Smooth muscle cell of the brain vasculature (primary cell): ENCODE measurements around the gene CD300LF.

ENCODE experiments used
- DNase-seq: peaks from one replicate; pipeline ENCODE4 v3.0.0-alpha.2; 2012; ENCODE audit warnings: low read depth, low spot score

Gene CD300LF

DNA sequence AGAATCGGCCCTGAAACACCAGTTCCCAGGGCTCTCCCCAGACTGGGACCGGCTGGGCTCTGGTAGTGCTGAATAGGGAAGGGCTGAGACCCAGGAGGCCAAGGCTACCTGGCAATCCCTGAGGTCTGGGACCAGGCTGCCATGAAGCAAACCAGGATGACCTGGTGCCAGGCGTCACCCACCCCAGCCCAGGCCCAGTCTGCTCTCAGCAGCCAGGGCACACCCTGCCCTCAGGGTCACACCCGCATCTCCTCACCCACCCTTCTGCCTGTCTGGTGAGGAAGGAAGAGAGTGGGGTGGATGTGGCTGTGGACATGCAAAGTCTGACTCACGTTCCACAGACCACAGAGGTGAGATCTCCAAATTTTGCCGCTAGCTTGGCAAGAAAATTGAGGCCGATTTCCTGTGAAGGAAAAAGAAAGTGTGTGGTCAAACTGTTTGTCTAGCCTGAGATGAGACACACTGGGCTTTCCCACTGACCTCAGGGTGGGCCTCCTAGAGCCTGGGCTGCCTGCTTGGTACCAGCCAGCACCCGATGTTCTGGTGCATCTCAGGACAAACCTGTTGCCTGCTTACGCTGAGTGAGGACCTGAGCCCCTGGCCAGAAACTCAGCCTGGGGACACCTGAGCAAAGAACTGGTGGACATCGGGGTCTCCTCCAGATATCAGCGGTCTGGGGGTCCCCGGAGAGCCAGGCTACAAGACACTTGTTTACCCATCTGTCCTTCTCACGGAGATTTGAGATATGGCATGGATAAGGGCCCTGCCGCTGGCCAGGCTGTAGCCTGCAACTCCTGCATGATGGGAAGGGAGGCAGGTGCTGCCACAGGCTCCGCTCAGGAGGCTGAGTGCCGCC, 18.0 kb upstream of the CD300LF start:
- no peak for DNase-seq

DNA sequence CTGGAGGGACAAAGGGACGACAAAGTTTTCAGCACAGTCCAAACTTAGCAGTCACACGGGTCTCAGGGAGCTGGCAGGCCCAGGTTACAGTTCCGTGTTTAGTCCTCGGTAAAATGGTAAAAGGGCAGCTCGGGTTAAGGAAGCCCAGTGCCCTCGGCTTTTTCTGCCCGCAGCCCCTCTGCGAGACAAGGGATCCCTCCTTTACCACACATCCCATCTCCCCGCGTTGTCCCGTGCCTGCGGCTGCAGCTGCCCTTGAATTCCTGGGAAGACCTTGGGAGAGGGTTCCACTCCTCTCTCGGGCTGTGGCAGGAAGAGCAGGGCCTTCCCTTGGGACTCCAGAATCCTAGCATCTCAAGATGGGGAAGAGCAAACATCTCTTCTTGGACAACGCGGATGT, 17.1 kb upstream of the CD300LF start:
- DNase-seq: no peak

DNA sequence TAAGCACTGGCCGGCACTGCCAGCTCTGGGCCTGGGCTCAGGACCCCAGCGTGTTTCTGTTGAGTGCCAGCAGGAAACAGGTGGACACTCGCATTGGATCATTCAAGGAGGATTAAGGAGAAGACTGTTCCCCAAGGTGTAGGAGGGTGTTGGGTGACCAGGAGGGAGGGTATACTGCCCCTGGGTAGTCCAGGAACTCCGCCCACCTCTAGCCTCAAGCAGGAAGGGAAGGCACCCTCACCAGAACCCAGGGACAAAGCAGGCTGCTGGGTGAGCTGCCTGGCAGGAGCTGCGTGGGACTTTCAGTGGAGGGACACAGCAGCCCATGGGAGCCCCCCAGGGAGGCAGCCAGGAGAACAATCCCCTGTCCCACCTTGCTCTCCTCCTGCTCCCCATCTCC, 16.6 kb upstream of the CD300LF start:
- no peak for DNase-seq

DNA sequence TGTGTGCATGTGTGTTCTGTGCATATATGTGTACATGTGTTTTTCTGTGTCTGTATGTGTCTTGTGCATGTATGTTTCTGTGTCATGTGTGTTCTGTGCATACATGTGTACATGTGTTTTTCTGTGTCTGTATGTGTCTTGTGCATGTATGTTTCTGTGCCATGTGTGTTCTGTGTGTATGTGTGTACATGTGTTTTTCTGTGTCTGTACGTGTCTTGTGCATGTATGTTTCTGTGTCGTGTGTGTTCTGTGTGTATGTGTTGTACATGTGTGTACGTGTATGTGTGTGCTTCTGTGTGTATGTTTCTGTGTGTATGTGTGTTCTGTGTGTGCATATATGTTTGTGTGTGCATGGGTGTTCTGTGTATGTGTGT, 16.0 kb upstream of the CD300LF start:
- DNase-seq: no peak

DNA sequence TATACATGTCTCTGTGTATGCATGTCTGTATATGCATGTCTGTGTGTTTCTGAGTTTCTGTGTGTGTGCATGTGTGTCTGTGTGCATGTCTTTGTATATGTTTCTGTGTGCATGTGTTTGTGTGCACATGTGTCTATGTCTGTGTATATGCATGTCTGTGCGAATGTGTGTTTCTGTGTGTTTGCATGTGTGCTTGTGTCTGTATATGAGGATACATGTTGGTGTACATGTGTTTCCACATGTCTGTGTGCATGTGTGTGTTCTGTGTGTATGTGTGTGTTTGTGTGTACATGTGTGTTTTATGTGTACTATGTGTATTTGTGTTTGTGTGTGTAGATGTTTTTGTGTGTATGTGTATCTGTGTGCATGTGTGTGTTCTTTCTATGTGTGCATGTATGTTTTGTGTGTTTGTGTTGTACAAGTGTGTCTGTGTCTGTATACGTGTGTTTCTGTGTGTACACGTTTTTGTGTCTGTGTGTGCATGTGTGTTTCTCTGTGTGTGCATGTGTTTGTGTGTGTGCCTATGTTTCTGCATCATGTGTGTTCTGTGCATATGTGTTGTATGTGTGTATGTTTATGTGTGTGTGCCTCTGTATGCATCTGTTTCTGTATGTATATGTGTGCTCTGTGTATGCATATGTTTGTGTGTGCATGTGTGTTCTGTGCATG, 15.4 kb upstream of the CD300LF start:
- no peak for DNase-seq

DNA sequence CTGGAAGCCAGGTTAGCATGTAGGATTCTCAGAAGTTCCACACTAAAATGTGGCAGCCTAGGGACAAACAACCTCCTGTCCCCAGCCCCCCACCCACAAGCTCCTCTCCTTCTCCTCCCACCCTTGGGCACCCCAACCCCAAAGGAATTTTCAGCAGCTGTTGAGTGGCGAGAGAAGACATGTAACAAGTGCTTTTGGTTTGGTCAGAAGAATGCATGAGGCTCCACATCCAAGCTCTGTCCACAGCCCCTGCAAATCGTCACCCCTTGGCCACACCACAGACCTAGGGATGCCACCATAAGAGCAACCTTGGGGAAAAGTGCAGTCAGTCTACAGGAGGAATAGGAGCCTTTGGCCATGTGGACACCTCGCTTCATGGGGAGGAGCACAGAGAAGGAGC, 12.4 kb upstream of the CD300LF start:
- no peak for DNase-seq

DNA sequence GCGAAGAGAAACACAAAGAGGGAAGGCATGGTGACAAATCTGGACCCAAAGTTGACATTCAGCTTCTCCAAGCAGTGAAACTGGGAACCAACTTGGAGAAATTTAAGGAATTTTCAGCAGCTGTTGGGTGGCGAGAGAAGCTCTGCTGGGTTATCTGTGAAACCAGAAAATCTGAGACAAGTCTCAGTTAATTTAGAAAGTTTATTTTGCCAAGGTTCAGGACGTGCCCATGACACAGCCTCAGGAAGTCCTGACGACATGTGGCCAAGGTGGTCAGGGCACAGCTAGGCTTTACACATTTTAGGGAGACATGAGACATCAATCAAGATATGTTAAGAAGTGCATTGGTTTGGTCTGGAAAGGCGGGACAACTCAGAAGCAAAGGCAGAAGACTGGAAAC, 11.2 kb upstream of the CD300LF start:
- DNase-seq: no peak

DNA sequence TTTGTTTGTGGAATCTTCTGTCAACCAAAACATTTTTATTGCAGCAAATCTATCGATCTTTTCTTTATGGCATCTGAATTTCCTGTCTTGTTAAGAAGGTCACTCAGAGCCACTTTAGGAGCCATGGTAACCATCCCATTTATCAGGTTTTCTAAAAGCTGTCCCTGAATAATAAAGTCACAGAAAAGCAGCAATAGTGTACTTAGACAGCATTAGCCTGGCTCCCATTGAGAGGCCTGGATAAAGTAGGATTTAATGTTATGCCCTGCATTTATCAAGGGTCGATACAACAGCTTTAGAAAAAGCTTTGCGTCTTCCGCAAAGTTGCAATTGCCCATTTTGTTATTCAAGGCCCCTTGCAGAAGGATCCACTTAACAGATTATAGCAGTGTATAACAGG, 10.1 kb upstream of the CD300LF start:
- DNase-seq: no peak

DNA sequence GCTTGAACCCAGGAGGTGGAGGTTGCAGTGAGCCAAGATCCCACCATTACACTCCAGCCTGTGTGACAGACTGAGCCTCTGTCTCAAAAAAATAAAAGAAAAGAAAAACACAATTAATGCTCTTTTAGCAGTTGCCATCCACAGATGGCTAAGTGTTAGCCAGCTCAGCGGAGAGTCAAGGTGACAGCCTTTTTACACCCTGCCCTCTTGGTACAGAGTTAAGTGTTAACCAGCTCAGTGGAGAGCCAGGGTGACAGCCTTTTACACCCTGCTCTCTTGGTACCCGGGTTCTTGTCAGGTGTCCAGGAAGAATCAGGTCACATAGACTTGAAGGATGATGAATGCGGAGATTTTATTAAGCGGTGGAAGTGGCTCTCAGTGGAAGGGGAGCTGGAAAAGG, 7.8 kb upstream of the CD300LF start:
- no peak for DNase-seq

DNA sequence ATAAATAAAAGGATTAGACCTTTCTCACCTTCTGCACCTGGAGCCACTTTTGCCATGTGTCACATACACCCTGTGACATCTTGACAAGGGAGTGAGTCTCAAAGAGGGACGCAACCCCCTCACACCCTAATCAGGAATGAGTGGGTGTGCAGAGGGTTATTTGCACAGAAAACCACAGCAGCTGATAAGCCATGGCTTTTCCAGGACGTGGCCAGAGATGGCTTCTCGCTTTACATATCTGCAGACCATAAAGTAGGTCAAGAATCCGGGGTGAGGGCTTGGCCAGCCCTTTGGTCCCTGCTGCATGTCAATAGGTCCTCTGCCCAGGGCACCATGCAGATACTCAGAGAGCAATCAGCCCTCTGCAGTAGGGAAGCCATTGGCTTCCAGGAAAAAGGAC, 2.4 kb upstream of the CD300LF start:
- no peak for DNase-seq

DNA sequence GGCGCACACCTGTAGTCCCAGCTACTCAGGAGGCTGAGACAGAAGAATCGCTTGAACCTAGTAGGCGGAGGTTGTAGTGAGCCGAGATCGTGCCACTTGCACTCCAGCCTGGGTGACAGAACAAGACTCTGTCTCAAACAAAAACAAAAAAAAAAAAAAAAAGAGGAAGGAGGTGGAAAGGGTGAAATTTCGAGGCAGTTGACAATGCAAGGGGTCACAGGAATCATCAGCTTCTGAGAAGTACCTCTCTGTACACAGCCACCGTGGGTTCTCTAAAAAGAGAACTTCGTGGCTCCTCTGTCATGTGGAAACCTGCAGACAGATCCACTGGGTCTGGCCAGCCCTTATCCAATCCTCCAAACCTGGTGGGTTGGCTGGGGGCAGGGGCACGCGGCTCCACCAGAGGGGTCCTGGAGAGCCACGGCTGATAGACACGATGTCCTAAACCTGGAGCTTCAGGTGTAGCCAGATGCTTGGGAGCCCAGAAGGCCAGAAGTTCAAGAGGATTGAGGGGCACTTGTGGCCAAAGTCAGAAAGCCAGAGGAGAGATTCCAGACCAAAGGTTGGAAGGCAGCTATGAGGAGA, 540 bp upstream of the CD300LF start:
- no peak for DNase-seq

DNA sequence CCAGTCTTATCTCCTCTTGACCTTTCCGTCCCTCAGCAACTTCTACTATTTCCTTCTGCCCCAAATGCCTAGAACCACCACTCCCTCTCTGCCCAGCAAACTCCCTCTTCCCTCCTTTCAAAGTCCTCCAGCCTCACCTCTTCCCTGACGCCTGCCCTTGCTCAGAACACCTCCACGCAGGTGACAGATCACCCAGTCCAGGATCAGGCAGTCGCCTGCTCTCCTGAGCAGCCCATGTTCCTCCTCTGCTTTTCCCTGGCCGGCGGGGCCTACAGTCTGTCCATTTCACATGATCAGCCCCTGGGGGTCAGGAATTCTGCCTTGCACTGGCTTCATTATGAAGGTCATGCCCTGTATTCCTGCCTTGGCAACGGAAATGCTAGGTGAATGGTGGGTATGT, 422 bp downstream of the CD300LF start:
- DNase-seq: no peak

DNA sequence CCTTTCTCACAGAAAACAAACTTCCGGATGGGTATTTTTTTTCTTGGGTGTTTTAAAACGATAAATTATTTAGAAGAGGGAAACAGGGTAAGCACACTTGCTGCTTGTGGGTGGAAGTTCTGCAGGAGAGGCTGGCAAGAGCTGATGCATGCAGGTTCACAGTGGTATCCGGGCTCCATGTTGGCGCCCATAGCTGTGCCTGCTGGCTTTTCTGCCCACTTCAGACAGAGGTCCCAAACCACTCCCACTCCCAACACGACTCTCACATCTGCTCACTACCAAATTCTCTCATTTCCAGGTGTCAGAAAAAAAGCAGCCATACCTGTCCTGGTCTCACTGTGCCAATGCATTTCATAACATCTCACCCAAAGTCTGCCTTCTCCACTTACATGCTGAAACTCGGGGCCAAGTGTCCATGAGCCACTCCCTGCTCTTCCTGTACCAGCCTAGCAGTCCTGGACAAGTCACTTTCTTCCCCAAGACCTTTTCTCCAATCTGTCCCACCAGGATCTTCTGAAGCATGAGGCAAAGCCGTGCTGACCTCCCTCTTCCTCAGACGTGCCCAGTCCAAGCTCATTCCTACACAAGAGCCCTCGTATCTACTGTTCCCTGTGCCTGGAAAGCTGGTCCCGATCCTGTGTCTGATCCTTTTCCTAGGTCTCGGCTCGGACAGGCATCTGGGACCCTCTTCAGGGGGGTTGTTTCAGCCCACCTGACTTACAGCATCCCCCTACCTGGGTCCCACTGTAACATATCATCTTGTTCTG, 1.5 kb downstream of the CD300LF start:
- no peak for DNase-seq

DNA sequence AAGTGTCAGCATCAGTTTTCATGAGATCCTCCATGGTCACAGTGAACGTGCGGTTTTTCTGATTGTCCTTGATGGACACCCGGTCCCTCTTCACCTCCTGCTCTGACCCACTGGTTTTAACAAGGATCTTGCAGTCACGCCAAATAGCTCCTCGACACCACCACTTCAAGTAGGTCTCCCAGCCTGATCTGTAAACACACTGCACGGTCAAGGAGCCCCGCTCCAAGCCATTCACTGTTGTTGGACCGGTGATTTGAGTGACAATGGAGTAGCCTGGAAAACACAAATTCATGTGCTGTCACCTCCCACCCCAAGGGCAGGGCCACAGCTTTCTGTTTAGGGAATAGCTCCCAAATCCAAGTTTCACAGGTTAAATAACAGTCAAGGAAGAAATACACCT, 8.2 kb downstream of the CD300LF start:
- no peak for DNase-seq

DNA sequence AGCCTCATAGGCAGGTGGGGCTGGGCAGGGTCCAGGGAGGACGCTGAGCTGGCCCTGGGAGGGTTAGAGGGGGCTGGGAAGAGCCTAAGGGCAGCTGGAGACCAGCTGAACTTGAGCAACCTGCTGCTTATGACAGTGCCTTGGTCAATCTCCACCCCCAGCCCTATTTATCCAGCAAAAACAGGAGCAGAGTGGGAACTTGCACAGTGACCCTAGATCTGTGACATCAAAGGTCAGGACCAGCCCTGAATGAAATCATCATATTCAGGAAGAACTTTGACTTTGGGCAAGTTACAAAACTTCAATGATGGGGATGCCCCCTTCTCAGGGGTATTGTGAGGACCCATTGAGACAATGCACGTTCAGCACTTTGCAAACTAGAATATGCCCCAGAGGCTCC, 9.4 kb downstream of the CD300LF start:
- no peak for DNase-seq

DNA sequence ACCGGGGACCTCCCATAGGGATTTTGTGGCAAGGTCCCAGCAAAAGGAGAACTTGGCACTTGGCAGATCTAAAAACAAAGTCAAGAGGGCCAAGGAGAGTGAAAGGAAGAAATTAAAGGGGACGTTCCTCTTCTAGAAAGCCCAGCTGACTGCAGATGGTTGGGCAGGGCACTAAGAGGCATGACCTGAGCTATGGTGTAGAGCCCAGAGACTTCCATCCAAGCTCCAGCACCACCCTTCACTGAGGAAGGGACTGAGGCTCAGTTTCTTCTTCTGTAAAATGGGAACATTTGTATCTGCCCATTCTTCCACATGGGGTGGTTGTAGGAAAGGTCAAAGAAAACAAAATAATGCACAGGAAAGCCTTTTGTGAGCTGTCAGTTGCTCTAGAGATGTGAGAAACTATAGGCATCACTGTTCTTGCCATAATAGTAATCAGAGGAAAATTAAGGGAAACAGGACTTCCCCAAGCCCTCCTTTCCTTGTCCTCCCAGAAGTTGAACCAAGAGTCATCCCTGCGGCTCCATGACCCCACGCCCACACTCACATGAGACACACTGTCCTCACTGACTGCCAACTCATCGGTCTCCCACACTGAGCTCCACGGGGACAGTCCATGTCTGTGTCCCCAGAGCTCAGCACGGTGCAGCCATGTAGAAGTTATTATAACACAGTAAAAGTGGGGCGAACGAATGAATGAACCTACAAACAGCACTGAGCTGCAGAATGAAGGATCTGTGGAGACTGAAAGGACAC, 10.4 kb downstream of the CD300LF start:
- DNase-seq: no peak

DNA sequence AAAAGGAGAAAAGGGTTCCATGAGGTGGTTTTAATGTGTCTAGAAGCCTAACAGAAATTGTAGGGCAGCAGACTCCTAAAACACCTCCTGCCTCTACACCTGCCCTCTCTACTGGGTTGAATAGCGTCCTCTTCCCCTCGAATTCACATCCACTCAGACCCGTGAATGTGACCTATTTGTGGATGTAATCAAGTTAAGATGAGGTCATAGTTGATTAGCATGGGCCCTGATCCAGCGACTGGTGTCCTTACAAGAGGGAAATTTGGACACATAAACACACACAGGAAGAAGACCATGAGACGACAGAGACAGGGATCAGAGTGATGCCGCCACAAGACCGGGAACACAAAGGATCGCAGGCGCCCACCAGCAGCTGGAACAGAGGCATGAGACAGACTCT, 13.5 kb downstream of the CD300LF start:
- no peak for DNase-seq

DNA sequence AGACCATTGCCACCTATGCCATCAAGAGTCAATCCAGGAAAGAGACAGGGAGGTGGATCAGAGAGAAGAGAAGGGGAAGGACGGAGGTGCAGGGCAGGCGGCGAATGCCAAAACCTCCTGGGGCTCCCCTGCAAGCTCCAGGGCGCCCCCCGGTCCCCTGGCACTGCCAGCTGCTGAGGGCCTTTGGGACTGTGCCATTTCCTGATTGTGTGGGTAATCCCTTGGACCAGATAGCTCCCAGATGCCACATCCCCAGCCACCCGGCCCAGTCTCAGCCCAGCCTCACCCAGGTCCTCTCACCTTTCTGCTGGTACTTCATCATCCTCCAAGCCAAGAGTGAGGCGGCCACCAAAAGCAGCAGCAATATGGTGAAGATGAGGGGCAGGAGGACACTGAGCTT, 14.7 kb downstream of the CD300LF start:
- DNase-seq: no peak

DNA sequence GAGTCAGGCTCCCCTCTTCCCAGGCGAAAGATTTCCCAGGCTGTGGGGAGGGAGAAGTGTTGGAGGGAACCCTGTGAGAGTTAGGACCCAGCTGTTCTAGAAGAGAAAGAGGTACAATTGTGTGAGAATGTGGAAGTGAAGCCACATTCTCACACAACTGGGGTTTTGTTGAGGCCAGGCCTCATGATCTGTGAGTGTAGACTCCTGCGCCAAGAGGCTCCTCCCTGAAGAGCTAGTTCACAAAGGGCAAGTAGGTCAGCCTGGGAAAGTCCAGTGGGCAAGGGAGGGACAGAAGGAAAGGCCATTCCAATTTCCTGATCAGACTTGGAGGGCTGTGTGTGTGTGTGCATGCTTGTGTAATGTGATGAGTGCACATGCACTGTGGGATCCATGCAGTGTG, 15.2 kb downstream of the CD300LF start:
- DNase-seq: no peak

DNA sequence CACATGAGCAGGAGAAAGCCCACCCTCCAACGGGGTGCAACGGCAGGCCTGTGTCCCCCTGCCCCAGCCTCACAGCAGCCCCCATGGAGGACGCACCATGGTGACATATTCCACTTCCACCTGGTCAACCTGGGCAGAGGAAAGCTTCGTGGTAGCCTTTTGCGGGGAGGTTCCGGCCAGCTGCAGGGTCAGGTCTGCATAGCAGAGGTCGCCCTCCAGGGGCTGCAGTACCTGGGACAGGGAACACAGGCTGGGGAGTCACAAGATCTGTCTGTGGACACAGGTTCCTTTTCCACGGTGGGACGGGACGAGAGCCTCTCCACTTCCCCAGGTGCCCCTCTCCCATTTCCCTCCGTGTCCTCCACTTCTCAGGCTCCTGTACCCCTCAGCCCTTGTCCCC, 17.1 kb downstream of the CD300LF start:
- DNase-seq: no peak

DNA sequence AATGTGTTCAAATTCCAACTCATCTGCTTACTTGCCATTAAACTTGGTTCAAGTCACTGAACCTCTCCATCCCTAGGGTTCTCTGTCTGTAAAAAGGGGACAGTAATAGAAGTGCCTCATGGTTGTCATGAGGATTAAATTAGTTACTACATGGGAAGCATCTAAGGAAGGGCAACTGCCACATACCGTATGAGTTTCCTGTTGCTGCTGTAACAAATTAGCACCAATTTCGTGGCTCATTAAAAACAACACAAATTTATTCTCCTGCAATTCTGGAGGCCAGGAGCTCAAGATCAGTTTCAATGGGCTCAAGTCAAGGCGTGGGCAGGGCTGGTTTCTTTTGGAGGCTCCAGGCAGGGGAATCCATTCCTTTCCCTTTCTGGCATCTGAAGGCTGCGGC, 18.6 kb downstream of the CD300LF start:
- DNase-seq: no peak

DNA sequence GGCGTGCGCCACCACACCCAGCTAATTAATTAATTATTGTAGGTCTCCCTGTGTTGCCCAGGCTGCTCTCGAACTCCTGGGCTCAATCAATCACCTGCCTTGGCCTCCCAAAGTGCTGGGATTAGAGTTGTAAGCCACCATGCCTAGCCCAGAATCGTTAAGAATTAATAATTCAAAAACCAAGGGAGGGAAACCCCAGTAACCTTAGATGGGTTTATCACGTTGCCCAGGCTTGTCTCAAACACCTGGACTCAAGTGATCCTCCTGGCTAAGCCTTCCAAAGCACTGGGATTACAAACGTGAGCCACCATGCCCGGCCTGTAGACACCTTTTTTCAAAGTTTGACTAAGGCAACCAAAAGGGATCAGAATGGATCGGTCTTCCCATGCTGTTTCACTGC, 21.6 kb downstream of the CD300LF start:
- no peak for DNase-seq
